PC-9 (cell line): ENCODE data around the gene LRMDA.

Experiments
- CTCF ChIP-seq: fragments of 200-600 bp; sonication (generic); conservative IDR thresholded peaks from 2 replicates; pipeline ENCODE4 v1.6.1; 2017; ENCODE audit warnings: mixed run types, antibody characterized with exemption, mild to moderate bottlenecking, moderate library complexity
- EZH2 ChIP-seq: fragments of 200-600 bp; sonication (generic); IDR thresholded peaks from 2 replicates; pipeline ENCODE4 v1.8.0; 2017; ENCODE audit warnings: antibody characterized with exemption, low read depth

DNA sequence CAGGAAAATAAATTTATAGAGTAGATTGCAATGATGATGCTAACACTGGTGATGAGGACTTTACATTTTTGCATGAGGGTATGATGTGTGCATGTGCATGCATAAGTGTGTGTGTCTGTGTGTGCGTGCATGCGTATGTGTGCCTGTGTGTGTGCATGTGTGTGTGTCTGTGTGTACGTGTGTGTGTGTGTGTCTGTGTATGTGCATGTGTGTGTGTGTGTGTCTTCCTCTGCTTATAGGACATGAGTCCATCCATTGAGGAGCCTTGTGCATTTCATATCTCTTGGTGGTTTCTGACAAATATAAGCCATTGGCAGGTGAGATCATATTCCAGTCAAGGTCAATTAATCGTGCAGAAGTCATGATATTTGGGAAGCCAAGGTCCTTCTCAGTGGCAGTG lies 277.8 kb downstream of the LRMDA start:
- TF ChIP-seq CTCF (no peak), EZH2 (no peak)
